Stimulated activated memory B cell treated with anti-CD40 and anti-IgM and Interleukin-4, amounts not matched to agents 10 μg/mL and 1 μg/mL and 100 μg/mL, for 72 hours (primary cell): ENCODE measurements around the gene SMIM9.
"Not testable (repeated sequence)": the region's sequence is repeated elsewhere in the genome, so short reads cannot be mapped to it uniquely, and the experiment has no call there.

Experiments used
- ATAC-seq: fragments of 150-1000 bp; cut with Tn5 transposase; 2 replicates; pipeline ENCODE4 v1.10.0; 2021
- H3K27ac Mint-ChIP-seq: one replicate; pipeline ENCODE4 v1.8.0; 2022; ENCODE audit warnings: mild to moderate bottlenecking, mixed read lengths
- H3K27me3 Mint-ChIP-seq: one replicate; pipeline ENCODE4 v1.8.0; 2022; ENCODE audit warnings: mixed read lengths
- H3K36me3 Mint-ChIP-seq: one replicate; pipeline ENCODE4 v1.8.0; 2022; ENCODE audit warnings: mixed read lengths
- H3K4me1 Mint-ChIP-seq: one replicate; pipeline ENCODE4 v1.8.0; 2022; ENCODE audit warnings: mixed read lengths
- H3K4me3 Mint-ChIP-seq: one replicate; pipeline ENCODE4 v1.8.0; 2022; ENCODE audit warnings: mild to moderate bottlenecking, moderate library complexity, mixed read lengths
- H3K9me3 Mint-ChIP-seq: one replicate; pipeline ENCODE4 v1.8.0; 2022; ENCODE audit warnings: mixed read lengths

The SMIM9 gene

DNA sequence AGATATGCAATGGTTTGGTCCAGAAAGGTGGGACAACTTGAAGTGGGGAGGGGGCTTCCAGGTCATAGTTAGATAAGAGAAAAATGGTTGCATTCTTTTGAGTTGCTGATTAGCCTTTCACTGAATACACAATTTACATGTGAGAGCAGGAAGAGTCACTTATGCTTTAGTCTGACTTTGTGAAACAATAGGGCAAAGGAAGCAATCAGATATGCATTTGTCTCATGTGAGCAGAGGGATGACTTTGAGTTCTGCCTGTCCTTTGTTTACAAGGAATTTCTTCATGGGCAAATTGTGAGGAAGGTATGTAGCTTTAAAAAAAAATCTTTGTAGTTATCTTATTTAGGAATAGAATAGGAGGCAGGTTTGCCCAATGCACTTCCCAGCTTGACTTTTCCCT, 12.9 kb downstream of the SMIM9 start:
- no peak overlapping the region for H3K4me3 Mint-ChIP-seq
- peaks cover 25% of the 10 kb centered on the region for H3K4me1 Mint-ChIP-seq
- no peaks in the 10 kb centered on the region for H3K9me3 Mint-ChIP-seq

DNA sequence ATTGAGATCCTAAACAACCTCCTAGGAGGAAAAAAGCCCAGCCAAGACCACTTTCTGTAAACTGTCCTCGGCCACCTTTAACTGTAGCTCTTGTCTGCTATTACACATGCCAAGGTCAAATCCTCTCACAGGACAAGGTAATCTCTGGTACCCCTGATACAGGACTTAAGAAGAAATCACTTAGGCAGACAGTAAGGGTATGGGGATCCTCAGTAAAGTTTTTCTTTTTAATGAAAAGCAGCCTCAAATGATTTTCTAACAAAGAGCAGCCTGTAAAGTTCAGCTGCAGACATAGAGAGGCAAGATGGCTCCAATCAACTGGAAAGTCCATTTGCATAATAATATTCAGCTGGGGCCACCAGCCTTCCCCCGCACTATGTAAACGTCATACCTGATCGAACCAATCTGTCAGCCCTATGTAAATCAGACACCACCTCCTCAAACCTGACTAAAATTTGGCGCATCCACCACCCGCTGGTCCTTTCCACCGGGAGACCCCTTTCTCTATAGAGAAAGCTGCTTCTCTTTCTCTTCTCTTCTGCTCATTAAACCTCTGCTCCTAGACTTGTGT, 14.6 kb downstream of the SMIM9 start:
- Mint-ChIP-seq H3K9me3 (no peaks in the 10 kb centered on the region), H3K4me1 (peaks cover 25% of the 10 kb centered on the region), H3K4me3 (peak overlapping the region; percentile 44), H3K27me3 (no peaks in the 10 kb centered on the region), H3K27ac (peak overlapping the region; percentile 82), H3K36me3 (no peaks in the 10 kb centered on the region)
- ATAC-seq, result peak; percentile 96

More for the DNA sequence above, 12.9 kb downstream of the SMIM9 start:
- H3K36me3 Mint-ChIP-seq, result no peaks in the 10 kb centered on the region
- H3K27me3 Mint-ChIP-seq, result no peaks in the 10 kb centered on the region
- H3K27ac Mint-ChIP-seq, result no peak overlapping the region
- ATAC-seq, result no peak

DNA sequence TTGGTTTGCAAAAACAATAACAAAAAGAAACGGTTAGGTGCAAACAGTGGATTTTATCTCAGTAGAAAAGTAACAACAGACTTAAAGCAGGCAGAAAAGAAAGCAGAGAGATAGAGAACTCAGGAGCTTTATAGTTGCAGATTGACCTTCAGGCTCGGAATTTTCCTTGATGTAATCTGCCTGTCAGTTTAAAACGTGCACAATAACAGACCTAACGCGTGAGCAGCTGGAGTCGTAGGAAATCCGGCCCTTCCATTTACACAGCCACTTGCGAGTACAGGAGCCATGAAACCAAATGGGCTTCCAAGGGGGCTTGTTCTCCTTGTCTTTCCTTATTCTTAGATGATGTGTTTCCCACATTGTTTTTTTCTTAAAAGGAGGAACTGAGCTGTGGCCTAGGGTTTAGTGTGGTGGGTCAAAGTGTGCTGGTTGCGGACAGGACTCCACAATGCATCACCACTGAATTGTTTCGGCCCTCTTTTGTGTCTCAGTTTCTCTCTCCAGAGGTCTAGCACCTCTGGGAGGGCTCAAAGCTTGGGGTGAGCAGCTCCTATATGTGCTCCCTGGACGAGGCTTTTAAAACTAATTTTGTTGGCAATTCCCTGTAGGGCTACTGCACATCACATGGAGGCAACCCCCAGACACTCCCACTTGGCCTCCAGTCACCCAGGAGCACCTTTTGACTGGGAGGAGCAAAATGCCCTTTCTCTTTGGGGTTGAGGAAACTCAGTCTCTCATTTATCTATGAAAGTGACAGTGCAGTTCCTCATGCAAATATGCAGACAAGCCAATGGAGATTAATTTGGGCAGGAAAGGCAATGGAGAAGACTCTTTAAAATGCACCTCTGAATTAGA, 15.3 kb downstream of the SMIM9 start:
- peak; percentile 86 for ATAC-seq
- peaks cover 25% of the 10 kb centered on the region for H3K4me1 Mint-ChIP-seq
- H3K27me3 Mint-ChIP-seq, result no peaks in the 10 kb centered on the region
- H3K36me3 Mint-ChIP-seq, result no peaks in the 10 kb centered on the region
- H3K4me3 Mint-ChIP-seq, result peak overlapping the region; percentile 44
- no peaks in the 10 kb centered on the region for H3K9me3 Mint-ChIP-seq
- H3K27ac Mint-ChIP-seq, result peak overlapping the region; percentile 82

DNA sequence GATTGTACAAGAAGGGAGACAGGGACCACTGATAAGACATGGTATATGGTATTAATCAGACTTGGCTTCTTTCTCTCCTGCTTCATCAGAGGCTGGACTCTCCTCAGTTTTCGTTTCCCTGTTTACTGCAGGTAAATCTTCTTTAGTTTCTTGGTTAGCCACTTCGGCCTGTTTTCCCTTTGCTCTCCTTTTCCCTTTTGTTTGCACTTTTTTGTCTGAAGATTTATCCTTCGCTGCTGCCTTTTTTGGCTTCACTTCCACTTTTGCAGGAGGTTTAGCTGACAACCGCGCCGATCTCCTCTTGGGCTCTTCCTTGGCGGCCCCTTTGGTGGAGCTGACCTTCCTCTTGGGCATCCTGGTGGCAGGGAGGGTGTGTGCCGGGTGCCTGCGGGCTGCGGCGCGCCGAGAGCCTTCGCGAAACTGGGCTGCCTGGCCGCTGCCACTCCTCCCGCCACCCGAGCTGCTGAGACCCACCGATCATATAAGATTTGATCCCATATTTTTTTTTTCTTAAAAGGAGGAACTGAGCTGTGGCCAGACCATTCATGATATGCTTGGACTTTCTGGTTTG, 17.3 kb downstream of the SMIM9 start:
- H3K4me1 Mint-ChIP-seq, result peaks cover 21% of the 10 kb centered on the region
- not testable (repeated sequence) for H3K27me3 Mint-ChIP-seq, H3K27ac Mint-ChIP-seq, H3K36me3 Mint-ChIP-seq, H3K4me3 Mint-ChIP-seq, ATAC-seq, H3K9me3 Mint-ChIP-seq

DNA sequence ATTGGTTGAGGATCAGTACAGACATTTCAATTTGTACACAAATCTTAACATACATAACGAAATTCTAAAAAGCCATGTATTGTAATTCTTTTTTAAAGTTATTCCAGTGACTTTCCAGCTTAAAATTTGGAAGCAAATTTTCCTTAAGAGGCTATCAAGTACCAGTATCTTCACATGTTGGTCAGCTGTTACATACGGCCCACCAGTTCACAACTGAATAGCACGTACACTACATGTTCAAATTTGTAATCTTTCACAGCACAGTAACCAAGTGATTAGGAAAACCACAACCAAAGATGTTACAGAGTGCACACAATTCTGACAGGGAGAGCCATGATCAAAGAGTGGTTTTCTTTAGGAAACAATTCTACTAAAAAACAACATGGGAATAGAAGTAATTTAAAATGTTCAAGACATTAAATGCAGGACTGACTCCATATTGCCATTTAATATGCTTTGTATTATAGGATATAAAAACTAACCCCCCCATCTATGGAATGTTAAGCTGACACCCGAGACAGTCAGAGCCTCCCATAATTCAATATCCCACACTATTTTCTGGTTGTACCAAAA, 18.1 kb downstream of the SMIM9 start:
- not testable (repeated sequence) for H3K9me3 Mint-ChIP-seq, H3K27ac Mint-ChIP-seq, ATAC-seq, H3K4me3 Mint-ChIP-seq, H3K36me3 Mint-ChIP-seq, H3K27me3 Mint-ChIP-seq
- peaks cover 18% of the 10 kb centered on the region for H3K4me1 Mint-ChIP-seq

DNA sequence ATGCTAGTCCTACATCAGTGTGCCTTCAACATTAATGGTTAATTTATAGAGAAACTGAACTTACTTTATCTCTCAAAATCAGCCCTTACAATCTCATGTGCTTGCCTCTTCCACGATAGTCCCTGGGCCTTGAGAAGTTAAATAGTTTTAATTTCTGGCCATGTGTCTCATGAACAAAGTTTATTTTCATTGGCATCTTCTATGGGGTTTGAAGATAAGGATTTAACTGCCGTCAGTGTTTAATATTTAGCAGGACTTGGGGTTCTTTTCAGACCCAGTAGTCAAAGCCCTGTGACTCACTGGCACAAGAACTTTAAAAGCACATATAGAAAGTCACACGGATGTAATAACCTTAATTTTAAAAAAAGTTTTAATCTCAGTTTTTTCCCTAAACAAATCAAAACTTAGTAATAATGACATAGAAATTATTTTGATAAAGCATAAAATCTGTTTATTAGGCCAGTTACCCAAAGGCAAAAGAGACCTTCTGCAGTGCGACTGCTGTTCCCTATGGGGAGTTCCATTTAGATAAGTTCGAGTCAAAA, 19.1 kb downstream of the SMIM9 start:
- Mint-ChIP-seq H3K36me3 (no peaks in the 10 kb centered on the region), H3K4me1 (peaks cover 17% of the 10 kb centered on the region), H3K4me3 (no peak overlapping the region), H3K27ac (no peak overlapping the region), H3K27me3 (no peaks in the 10 kb centered on the region), H3K9me3 (no peaks in the 10 kb centered on the region)
- ATAC-seq, result no peak

DNA sequence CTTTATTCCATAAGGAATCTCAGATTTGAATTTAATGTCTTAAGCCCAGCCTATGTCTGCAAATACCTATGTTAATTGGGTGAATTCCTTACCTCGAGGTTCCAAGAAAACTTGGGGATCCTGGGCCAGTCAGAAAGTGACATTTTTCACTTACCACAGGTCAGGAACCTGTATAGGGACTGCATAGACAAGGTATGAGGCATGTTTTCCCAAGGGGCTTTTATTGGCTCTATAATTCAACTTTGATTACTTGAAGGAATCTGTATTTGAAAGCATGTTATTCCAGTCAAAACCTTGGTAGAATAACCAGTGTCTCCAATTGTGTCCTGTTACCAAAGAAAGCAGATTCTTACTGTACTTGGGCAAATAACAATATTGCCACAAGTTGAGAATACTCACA, 20.7 kb downstream of the SMIM9 start:
- Mint-ChIP-seq H3K4me1 (peaks cover 2% of the 10 kb centered on the region), H3K36me3 (no peaks in the 10 kb centered on the region), H3K9me3 (no peaks in the 10 kb centered on the region), H3K4me3 (no peak overlapping the region), H3K27ac (no peak overlapping the region), H3K27me3 (no peaks in the 10 kb centered on the region)
- ATAC-seq, result no peak

DNA sequence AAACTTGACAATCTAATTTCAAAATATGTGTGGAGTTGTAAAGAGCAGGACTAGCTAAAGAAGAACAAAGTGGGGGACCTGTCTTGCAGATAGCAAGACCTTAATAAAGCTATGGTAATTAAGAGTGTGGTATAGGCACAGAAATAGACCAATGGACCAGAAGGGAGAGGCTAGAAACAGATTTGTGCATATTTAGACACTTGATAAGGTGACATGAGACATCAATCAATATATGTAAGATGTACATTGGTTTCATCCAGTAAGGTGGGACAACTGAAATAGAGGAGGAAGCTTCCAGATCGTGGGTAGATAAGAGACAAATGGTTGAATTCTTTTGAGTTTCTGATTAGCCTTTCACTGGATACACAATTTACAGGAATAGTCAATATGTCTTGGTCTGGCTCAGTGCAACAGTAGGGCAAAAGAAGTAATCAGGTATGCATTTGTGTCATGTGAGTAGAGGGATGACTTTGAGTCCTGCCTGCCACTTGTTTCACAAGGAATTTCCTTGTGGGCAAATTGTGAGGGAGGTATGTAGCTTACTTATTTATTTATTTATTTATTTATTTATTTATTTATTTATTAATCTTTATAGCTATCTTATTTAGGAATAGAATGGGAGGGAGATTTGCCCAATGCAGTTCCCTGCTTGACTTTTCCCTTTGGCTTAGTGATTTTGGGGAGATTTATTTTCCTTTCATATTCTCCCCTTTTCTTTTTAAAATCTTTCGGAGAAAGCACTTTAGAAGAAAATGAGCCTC, 21.9 kb downstream of the SMIM9 start:
- Mint-ChIP-seq H3K36me3 (no peaks in the 10 kb centered on the region), H3K9me3 (no peaks in the 10 kb centered on the region), H3K4me3 (no peak overlapping the region), H3K27ac (no peak overlapping the region), H3K27me3 (no peaks in the 10 kb centered on the region), H3K4me1 (no peaks in the 10 kb centered on the region)
- ATAC-seq, result no peak

DNA sequence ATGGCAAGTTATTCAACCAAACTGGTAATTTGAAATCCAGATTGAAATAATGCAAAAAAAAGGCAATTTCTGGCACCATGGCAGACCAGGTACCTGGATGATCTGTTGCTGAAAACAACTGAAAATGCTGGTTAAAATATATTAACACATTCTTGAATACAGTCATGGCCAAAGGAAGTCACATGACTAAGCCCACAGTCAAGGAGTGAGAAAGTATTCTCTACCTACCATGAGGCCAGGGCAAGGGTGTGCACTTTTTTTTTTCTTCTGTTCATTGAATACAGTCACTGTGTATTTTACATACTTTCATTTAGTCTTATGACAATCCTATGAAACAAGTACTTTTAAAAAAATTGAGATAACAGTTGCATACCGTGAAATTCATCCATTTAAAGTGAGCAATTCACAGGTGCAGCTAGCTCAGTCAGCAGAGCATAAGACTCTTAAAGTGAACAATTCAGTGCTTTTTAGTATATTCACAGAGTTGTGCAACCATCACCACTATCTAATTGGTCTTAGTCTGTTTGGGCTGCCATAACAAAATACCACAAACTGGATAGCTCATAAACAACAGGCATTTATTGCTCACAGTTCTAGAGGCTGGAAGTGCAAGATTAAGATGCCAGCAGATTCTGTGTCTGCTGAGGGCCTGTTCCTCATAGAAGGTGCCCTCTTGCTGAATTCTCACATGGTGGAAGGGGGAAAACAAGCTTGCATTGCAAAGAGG, 24.4 kb downstream of the SMIM9 start:
- H3K27me3 Mint-ChIP-seq, result no peaks in the 10 kb centered on the region
- no peak overlapping the region for H3K27ac Mint-ChIP-seq
- no peaks in the 10 kb centered on the region for H3K36me3 Mint-ChIP-seq
- H3K4me3 Mint-ChIP-seq, result no peak overlapping the region
- H3K9me3 Mint-ChIP-seq, result no peaks in the 10 kb centered on the region
- no peaks in the 10 kb centered on the region for H3K4me1 Mint-ChIP-seq
- ATAC-seq, result no peak

DNA sequence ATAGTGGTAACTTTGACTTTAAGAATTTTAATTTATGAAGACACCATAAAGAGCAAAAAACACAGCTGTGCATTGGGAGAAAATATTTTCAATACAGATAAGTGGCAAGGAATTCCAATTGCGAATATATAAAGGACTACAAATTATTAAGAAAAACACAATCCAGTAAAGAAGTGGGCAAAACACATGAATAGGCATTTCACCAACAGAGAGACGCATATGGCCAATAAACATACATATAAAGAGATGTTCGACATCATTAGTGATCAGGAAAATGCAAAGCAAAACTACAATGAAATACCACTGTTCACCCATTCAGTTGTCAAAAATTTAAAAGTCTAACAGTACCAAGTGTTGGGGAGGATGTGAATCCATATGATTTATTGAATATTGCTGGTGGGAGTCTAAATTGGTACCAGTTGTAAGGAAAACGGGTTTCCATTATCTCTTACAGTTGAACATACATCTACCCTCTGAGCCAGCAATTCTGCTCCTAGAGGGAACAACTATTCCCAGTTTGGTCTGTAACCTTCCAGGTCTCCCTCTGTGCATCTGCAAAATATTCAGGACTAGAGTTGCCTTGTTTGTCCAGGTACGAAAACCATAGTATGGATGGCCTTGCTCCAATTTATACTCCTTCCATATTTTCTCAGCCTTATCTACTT, 27.5 kb downstream of the SMIM9 start:
- Mint-ChIP-seq H3K27ac (no peak overlapping the region), H3K27me3 (no peaks in the 10 kb centered on the region), H3K9me3 (no peaks in the 10 kb centered on the region), H3K4me3 (no peak overlapping the region), H3K36me3 (no peaks in the 10 kb centered on the region), H3K4me1 (peaks cover 6% of the 10 kb centered on the region)
- ATAC-seq, result no peak

DNA sequence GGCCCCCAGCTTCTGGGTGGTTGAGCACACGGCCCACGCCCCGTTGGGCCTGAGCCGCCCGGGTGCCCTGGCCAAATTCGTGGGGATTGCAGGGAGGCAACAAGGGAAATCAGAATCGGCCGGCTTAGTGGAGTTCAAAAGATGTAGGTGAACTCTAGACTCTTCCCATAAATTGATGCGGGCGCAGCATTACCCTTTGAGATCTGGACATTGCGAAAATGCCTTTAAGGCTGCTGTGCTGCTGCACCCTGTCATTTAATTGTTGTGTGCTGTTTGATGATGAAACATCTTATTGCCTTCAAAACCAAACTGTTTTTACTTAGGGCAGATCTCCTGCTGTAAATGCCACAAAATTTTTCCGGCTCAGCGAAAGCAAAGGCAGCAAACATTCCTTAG, 28.8 kb downstream of the SMIM9 start:
- H3K27me3 Mint-ChIP-seq, result no peaks in the 10 kb centered on the region

DNA sequence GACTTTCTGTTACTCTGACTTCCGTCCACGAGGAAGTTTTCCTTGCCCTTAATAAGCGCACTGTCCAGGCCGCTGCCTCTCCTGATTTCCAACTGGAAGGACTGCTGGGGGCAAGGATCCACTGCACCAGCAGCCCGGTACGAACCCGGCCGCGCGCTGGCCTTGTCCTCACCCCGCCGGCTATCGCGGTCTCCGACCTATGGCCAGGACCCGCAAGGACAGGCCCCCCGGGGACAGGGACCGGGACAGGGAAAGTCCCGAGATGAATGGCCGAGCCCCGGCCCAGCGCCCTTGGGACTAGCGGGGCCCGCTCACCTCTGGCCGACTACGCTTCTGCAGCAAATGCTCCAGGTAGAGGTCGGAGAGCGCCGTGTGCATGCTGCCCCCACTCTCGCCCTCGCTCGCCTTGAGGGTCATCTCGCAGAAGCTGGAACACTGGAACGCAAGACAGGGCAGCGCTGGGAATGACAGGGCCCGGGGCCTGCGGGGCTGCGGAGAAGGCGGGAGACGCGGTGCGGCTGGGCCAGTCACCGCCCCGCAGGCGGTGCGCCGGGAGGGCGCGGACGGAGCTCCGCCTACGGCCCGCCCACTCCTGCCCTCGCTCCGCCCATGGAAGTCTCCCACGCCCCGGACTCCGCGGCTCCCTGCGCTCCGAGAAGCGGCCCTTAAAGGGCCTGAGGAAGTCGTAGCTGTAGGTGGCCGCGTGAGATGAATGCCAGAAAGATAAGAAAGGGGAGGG, 29.3 kb downstream of the SMIM9 start, which contains the start of gene MPP1:
Gene MPP1, minus strand, starts transcription at position 529 of the 739 bp plus-strand sequence. Its CDS starts 112 bp downstream, at position 417.
- H3K36me3 Mint-ChIP-seq, result no peaks in the 10 kb centered on the region
- no peaks in the 10 kb centered on the region for H3K27me3 Mint-ChIP-seq
- H3K4me1 Mint-ChIP-seq, result peaks cover 6% of the 10 kb centered on the region
- peak within 1 kb of the TSS; percentile 81 for H3K4me3 Mint-ChIP-seq
- peak within 1 kb of the TSS; percentile 67 for H3K27ac Mint-ChIP-seq
- peak; percentile 99 for ATAC-seq
- no peaks in the 10 kb centered on the region for H3K9me3 Mint-ChIP-seq

More for the DNA sequence above, 28.8 kb downstream of the SMIM9 start:
- no peak for ATAC-seq
- peak overlapping the region; percentile 81 for H3K4me3 Mint-ChIP-seq
- H3K4me1 Mint-ChIP-seq, result peaks cover 6% of the 10 kb centered on the region
- no peaks in the 10 kb centered on the region for H3K36me3 Mint-ChIP-seq
- H3K9me3 Mint-ChIP-seq, result no peaks in the 10 kb centered on the region
- peak overlapping the region; percentile 67 for H3K27ac Mint-ChIP-seq

DNA sequence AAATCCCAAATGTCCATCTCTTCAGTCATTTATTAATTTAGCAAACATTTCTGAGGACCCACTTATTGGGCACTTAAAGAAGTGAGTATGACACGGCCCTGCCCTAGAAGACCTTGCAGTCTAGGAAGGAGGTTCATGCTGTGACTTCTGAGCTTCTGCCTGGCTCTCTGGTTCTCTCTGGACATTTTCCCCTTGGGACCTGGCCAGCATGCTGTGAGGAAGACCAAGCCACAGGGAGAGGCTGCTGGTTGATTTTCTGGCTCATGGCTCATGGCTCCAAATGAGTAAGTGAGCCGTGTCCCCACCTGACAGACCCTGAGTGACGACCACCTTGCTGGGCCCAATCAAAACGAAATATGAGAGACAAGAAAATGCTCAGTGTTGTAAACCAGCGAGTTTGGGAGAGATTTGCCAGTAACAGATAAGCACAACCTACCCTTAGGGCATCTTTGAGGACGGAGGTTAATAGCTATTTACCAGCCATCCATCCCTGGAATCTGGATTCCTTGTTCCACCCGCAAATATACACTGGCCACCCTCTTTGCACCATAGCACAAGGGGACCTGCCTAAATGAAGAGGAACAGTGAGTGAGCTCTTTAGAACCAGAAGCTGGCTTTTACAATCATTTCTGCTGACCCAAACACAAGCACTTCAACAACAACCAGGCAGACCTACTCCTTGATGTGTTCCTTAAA, 30.1 kb downstream of the SMIM9 start:
- H3K27ac Mint-ChIP-seq, result no peak overlapping the region
- no peaks in the 10 kb centered on the region for H3K9me3 Mint-ChIP-seq
- H3K4me3 Mint-ChIP-seq, result peak overlapping the region; percentile 81
- peaks cover 6% of the 10 kb centered on the region for H3K4me1 Mint-ChIP-seq
- H3K27me3 Mint-ChIP-seq, result no peaks in the 10 kb centered on the region
- no peaks in the 10 kb centered on the region for H3K36me3 Mint-ChIP-seq
- no peak for ATAC-seq
